Measurements from ENCODE around the gene P2RY8. TPM values are rescaled to one million over a fixed set of nuclear protein-coding genes. Genes with fewer than 3 reads are reported as not detected.
"Not testable (repeated sequence)": the region's sequence is repeated elsewhere in the genome, so short reads cannot be mapped to it uniquely, and the experiment has no call there.

Gene P2RY8
- total RNA-seq, 1 donor from 2014 or later, result 0.32 TPM

DNA sequence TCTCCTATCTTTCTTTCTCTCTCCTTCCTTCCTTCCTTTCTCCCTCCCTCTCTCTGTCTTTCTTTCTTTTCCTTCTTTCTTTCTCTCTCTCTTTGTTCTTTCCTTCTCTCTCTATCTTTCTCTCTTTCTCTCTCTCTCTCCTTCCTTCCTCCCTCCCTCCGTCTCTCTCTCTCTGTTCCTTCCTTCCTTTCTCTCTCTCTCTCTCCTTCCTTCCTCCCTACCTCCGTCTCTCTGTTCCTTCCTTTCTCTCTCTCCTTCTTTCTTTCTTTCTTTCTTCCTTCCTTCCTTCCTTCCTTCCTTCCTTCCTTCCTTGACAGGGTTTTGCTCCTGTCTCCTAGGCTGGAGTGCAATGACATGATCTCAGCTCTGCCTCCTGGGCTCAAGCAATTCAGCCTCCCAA lies 24.2 kb upstream of the P2RY8 start:
- TF ChIP-seq EZH2phosphoT487 (IDR thresholded peaks at IDR 0.05) (no peak), EZH2 (IDR thresholded peaks at IDR 0.05) (no peak)
- TF ChIP-seq, protein P1, sequence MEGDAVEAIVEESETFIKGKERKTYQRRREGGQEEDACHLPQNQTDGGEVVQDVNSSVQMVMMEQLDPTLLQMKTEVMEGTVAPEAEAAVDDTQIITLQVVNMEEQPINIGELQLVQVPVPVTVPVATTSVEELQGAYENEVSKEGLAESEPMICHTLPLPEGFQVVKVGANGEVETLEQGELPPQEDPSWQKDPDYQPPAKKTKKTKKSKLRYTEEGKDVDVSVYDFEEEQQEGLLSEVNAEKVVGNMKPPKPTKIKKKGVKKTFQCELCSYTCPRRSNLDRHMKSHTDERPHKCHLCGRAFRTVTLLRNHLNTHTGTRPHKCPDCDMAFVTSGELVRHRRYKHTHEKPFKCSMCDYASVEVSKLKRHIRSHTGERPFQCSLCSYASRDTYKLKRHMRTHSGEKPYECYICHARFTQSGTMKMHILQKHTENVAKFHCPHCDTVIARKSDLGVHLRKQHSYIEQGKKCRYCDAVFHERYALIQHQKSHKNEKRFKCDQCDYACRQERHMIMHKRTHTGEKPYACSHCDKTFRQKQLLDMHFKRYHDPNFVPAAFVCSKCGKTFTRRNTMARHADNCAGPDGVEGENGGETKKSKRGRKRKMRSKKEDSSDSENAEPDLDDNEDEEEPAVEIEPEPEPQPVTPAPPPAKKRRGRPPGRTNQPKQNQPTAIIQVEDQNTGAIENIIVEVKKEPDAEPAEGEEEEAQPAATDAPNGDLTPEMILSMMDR (IDR thresholded peaks at IDR 0.05), result no peak
- Histone ChIP-seq H3K9ac (no peak overlapping the region), H3K4me3 (no peak overlapping the region), H3K27me3 (no peaks in the 10 kb centered on the region), H3K4me2 (no peak overlapping the region), H4K20me1 (ENCODE audit: low read depth) (no peaks in the 10 kb centered on the region), H3F3A (ENCODE audit: low read depth) (peaks cover 2% of the 10 kb centered on the region), H3K4me1 (no peaks in the 10 kb centered on the region), H3K9me3 (ENCODE audit: low read depth) (no peaks in the 10 kb centered on the region), H3K27ac (no peak overlapping the region), H3K36me3 (no peaks in the 10 kb centered on the region), H2AFZ (replicated peaks) (no peak overlapping the region), H3K79me2 (ENCODE audit: low read depth) (no peaks in the 10 kb centered on the region)
- no peaks in the 10 kb centered on the region for H3K4me1 Mint-ChIP-seq
- peak overlapping the region; percentile 8 for H3K27ac Mint-ChIP-seq
- H3K9me3 Mint-ChIP-seq, result no peaks in the 10 kb centered on the region
- no peak overlapping the region for H3K4me3 Mint-ChIP-seq
- H3K27me3 Mint-ChIP-seq (ENCODE audit: insufficient read depth, low read depth), result peaks cover 12% of the 10 kb centered on the region
- no peaks in the 10 kb centered on the region for H3K36me3 Mint-ChIP-seq
- no peak for DNase-seq (ENCODE audit: low spot score)

DNA sequence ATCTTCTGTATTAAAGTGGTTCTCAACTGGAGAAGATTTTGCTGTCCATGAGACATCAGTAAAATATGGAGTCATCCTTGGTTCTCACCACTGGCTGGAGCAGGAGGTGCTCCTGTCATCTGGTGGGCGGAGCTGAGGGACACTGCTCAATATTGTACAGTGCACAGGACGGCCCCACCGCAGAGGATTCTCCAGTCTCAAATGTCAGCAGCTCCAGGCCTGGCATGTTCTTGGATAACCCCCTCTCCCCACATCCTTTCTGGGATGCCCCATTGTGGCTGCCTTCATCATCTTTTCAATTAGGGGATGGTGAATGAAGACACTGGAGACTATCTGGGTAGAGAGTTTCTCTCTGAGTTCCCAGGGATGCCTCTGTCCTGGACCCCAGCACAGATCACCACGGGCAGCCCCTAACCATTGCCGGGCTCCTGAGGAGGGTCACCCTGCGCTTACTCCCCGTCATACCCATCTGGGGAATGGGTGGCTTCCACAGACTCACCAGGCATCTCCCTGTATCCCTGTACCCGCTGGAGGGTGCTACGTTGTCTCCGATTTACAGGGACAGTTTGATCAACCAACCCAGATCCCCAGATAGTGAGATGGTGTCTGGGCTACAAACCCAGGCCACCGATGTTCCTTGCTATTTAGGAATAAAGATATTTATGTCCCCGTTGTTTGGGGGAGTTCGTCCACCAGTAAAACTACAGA lies 21.9 kb upstream of the P2RY8 start:
- H3K4me1 ChIP-seq, result no peaks in the 10 kb centered on the region
- no peaks in the 10 kb centered on the region for H3K36me3 Mint-ChIP-seq
- H3K4me2 ChIP-seq, result no peak overlapping the region
- H3F3A ChIP-seq (ENCODE audit: low read depth), result no peaks in the 10 kb centered on the region
- H3K4me3 ChIP-seq, result no peak overlapping the region
- DNase-seq (ENCODE audit: low spot score), result no peak
- H3K9me3 Mint-ChIP-seq, result peaks cover 2% of the 10 kb centered on the region
- TF ChIP-seq, protein P1 (IDR thresholded peaks at IDR 0.05), result no peak
- no peak for TF ChIP-seq EZH2 (IDR thresholded peaks at IDR 0.05)
- TF ChIP-seq EZH2phosphoT487 (IDR thresholded peaks at IDR 0.05), result no peak
- no peak overlapping the region for H3K4me3 Mint-ChIP-seq
- H3K27me3 Mint-ChIP-seq (ENCODE audit: insufficient read depth, low read depth), result peaks cover 18% of the 10 kb centered on the region
- H3K27me3 ChIP-seq, result no peaks in the 10 kb centered on the region
- no peaks in the 10 kb centered on the region for H3K36me3 ChIP-seq
- H3K27ac Mint-ChIP-seq, result no peak overlapping the region
- H3K9ac ChIP-seq, result no peak overlapping the region
- no peaks in the 10 kb centered on the region for H3K4me1 Mint-ChIP-seq
- no peaks in the 10 kb centered on the region for H4K20me1 ChIP-seq (ENCODE audit: low read depth)
- no peak overlapping the region for H3K27ac ChIP-seq
- H3K9me3 ChIP-seq (ENCODE audit: low read depth), result no peaks in the 10 kb centered on the region
- H2AFZ ChIP-seq (replicated peaks), result no peak overlapping the region
- no peaks in the 10 kb centered on the region for H3K79me2 ChIP-seq (ENCODE audit: low read depth)

DNA sequence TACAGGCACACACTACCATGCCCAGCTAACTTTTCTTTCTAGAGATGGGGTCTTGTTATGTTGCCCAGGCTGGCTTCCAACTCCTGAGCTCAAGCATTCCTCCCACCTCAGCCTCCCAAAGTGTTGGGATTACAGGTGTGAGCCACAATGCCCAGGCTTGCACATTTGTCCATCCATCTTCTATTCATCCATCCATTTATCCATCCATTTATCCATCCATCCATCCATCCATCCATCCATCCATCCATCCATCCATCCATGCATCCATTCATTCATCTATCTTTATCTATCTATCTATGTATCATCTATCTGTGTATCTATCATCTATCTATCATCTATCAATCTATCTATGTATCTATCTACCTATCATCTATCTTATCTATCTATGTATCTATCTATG lies 20.5 kb upstream of the P2RY8 start:
- not testable (repeated sequence) for H3K27me3 ChIP-seq; H3K27ac ChIP-seq; DNase-seq (ENCODE audit: low spot score); H4K20me1 ChIP-seq (ENCODE audit: low read depth); H3K4me1 ChIP-seq; H2AFZ ChIP-seq (replicated peaks); H3K36me3 Mint-ChIP-seq; H3K36me3 ChIP-seq; H3K4me2 ChIP-seq; H3K9ac ChIP-seq; H3K4me1 Mint-ChIP-seq; H3K27ac Mint-ChIP-seq; H3F3A ChIP-seq (ENCODE audit: low read depth); H3K4me3 Mint-ChIP-seq; H3K9me3 ChIP-seq (ENCODE audit: low read depth); H3K79me2 ChIP-seq (ENCODE audit: low read depth); H3K4me3 ChIP-seq; H3K9me3 Mint-ChIP-seq
- H3K27me3 Mint-ChIP-seq (ENCODE audit: insufficient read depth, low read depth), result peaks cover 19% of the 10 kb centered on the region

DNA sequence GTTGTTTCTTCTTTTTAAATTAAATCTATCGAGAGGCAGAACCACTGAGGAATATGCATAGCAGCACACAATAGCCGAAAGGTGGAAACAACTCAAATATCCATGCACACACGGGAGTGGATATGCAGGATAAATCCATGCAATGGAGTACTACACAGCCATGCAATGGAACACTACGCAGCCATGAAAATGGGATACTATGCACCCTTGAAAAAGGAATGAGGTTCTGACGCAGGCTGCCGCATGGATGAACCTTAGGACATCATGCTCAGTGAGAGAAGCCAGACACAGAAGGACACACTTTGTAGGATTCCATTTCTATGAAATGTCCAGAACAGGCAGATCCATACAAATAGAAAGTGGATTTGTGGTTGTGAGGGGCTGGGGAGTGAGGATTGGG lies 18.4 kb upstream of the P2RY8 start:
- Histone ChIP-seq H4K20me1 (ENCODE audit: low read depth) (no peaks in the 10 kb centered on the region), H2AFZ (replicated peaks) (no peak overlapping the region), H3K27ac (no peak overlapping the region), H3K36me3 (no peaks in the 10 kb centered on the region), H3K9ac (no peak overlapping the region), H3K4me2 (no peak overlapping the region), H3K4me3 (no peak overlapping the region), H3K4me1 (no peaks in the 10 kb centered on the region), H3K27me3 (no peaks in the 10 kb centered on the region), H3K79me2 (ENCODE audit: low read depth) (no peaks in the 10 kb centered on the region), H3F3A (ENCODE audit: low read depth) (no peaks in the 10 kb centered on the region), H3K9me3 (ENCODE audit: low read depth) (no peaks in the 10 kb centered on the region)
- no peaks in the 10 kb centered on the region for H3K36me3 Mint-ChIP-seq
- no peak overlapping the region for H3K4me3 Mint-ChIP-seq
- no peaks in the 10 kb centered on the region for H3K4me1 Mint-ChIP-seq
- H3K27me3 Mint-ChIP-seq (ENCODE audit: insufficient read depth, low read depth), result peaks cover 15% of the 10 kb centered on the region
- no peak for TF ChIP-seq EZH2phosphoT487 (IDR thresholded peaks at IDR 0.05)
- no peak for TF ChIP-seq EZH2 (IDR thresholded peaks at IDR 0.05)
- TF ChIP-seq, protein P1 (IDR thresholded peaks at IDR 0.05), result no peak
- no peak for DNase-seq (ENCODE audit: low spot score)
- peaks cover 2% of the 10 kb centered on the region for H3K9me3 Mint-ChIP-seq
- H3K27ac Mint-ChIP-seq, result no peak overlapping the region

Data from neural progenitor cell (in vitro differentiated cells).